ENCODE measurements around the gene QTRT2.

The QTRT2 gene

GRCh38 chr3:114132500-114132899 is 76.0 kb downstream of the QTRT2 start (continued):
- no peak for TF ChIP-seq TSHZ2 (CRISPR knock-in tag; IDR thresholded peaks at IDR 0.05)
- TF ChIP-seq TCF4 (CRISPR knock-in tag; IDR thresholded peaks at IDR 0.05; ENCODE audit: borderline replicate concordance): no peak
- TF ChIP-seq BACH2 (CRISPR knock-in tag; IDR thresholded peaks at IDR 0.05; ENCODE audit: borderline replicate concordance): no peak
- no peak for TF ChIP-seq OSR1 (CRISPR knock-in tag; IDR thresholded peaks at IDR 0.05)
- no peak for TF ChIP-seq ZNF8 (CRISPR knock-in tag; IDR thresholded peaks at IDR 0.05)
- TF ChIP-seq, protein P1, sequence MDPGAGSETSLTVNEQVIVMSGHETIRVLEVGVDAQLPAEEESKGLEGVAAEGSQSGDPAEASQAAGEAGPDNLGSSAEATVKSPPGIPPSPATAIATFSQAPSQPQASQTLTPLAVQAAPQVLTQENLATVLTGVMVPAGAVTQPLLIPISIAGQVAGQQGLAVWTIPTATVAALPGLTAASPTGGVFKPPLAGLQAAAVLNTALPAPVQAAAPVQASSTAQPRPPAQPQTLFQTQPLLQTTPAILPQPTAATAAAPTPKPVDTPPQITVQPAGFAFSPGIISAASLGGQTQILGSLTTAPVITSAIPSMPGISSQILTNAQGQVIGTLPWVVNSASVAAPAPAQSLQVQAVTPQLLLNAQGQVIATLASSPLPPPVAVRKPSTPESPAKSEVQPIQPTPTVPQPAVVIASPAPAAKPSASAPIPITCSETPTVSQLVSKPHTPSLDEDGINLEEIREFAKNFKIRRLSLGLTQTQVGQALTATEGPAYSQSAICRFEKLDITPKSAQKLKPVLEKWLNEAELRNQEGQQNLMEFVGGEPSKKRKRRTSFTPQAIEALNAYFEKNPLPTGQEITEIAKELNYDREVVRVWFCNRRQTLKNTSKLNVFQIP (CRISPR knock-in tag; IDR thresholded peaks at IDR 0.05; ENCODE audit: borderline replicate concordance, low read depth): no peak
- no peak for TF ChIP-seq ZFP30 (CRISPR knock-in tag; IDR thresholded peaks at IDR 0.05)
- no peak for TF ChIP-seq SNAI2 (CRISPR knock-in tag; IDR thresholded peaks at IDR 0.05)

GRCh38 chr3:114133947-114134346 is 77.4 kb downstream of the QTRT2 start:
- ATAC-seq: no peak
- no peak for TF ChIP-seq ZFP30 (CRISPR knock-in tag; IDR thresholded peaks at IDR 0.05)
- TF ChIP-seq ZNF70 (CRISPR knock-in tag; IDR thresholded peaks at IDR 0.05): no peak
- TF ChIP-seq PPARA (CRISPR knock-in tag; IDR thresholded peaks at IDR 0.05; ENCODE audit: borderline replicate concordance): no peak
- TF ChIP-seq, protein P1 (CRISPR knock-in tag; IDR thresholded peaks at IDR 0.05; ENCODE audit: borderline replicate concordance, low read depth): no peak
- TF ChIP-seq ZNF8 (CRISPR knock-in tag; IDR thresholded peaks at IDR 0.05): no peak
- TF ChIP-seq ESRRG (CRISPR knock-in tag; IDR thresholded peaks at IDR 0.05): no peak
- TF ChIP-seq ZNF565 (CRISPR knock-in tag; conservative IDR thresholded peaks at IDR 0.05; ENCODE audit: low read depth): no peak
